Mucosa of rectum (tissue), 2 donors: Measurements from ENCODE around the gene ZNF710.
"Not testable (repeated sequence)": the region's sequence is repeated elsewhere in the genome, so short reads cannot be mapped to it uniquely, and the experiment has no call there.

Source experiments
- H3K27ac ChIP-seq, 2 donors: one replicate each; pipeline ENCODE4 v1.7.0; 2013; ENCODE audit warnings: inconsistent platforms in 2 of 2, low read depth in 2 of 2, low read length in 2 of 2
- H3K27me3 ChIP-seq, 2 donors: one replicate each; pipeline ENCODE4 v1.7.0; 2013; ENCODE audit warnings: low read length in 2 of 2; ENCODE audit not compliant: control insufficient read depth in 2 of 2, insufficient read depth in 2 of 2
- H3K36me3 ChIP-seq, 2 donors: one replicate each; pipeline ENCODE4 v1.7.0; 2013; ENCODE audit warnings: low read length in 2 of 2; ENCODE audit not compliant: control insufficient read depth in 2 of 2, insufficient read depth in 2 of 2
- H3K4me1 ChIP-seq, 2 donors: one replicate each; pipeline ENCODE4 v1.7.0; 2013; ENCODE audit warnings: low read length in 2 of 2, mild to moderate bottlenecking in 1 of 2; ENCODE audit not compliant: control insufficient read depth in 2 of 2, insufficient read depth in 2 of 2
- H3K4me3 ChIP-seq, 2 donors: one replicate each; pipeline ENCODE4 v1.7.0; 2013; ENCODE audit warnings: low read length in 2 of 2
- H3K9ac ChIP-seq, 2 donors: one replicate each; pipeline ENCODE4 v1.7.0; 2013; ENCODE audit warnings: low read length in 2 of 2, low read depth in 1 of 2, mild to moderate bottlenecking in 1 of 2
- H3K9me3 ChIP-seq, 2 donors: one replicate each; pipeline ENCODE4 v1.7.0; 2013; ENCODE audit warnings: low read length in 2 of 2; ENCODE audit not compliant: control insufficient read depth in 2 of 2
- donor health status: healthy.
- donor health status: Normal muscosa, but diverticular disease.

Gene ZNF710, protein sequence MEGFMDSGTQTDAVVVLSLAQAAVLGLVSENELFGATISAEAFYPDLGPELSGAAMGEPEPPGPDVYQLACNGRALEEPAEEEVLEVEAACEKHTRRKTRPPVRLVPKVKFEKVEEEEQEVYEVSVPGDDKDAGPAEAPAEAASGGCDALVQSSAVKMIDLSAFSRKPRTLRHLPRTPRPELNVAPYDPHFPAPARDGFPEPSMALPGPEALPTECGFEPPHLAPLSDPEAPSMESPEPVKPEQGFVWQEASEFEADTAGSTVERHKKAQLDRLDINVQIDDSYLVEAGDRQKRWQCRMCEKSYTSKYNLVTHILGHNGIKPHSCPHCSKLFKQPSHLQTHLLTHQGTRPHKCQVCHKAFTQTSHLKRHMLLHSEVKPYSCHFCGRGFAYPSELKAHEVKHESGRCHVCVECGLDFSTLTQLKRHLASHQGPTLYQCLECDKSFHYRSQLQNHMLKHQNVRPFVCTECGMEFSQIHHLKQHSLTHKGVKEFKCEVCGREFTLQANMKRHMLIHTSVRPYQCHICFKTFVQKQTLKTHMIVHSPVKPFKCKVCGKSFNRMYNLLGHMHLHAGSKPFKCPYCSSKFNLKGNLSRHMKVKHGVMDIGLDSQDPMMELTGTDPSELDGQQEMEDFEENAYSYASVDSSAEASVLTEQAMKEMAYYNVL

DNA sequence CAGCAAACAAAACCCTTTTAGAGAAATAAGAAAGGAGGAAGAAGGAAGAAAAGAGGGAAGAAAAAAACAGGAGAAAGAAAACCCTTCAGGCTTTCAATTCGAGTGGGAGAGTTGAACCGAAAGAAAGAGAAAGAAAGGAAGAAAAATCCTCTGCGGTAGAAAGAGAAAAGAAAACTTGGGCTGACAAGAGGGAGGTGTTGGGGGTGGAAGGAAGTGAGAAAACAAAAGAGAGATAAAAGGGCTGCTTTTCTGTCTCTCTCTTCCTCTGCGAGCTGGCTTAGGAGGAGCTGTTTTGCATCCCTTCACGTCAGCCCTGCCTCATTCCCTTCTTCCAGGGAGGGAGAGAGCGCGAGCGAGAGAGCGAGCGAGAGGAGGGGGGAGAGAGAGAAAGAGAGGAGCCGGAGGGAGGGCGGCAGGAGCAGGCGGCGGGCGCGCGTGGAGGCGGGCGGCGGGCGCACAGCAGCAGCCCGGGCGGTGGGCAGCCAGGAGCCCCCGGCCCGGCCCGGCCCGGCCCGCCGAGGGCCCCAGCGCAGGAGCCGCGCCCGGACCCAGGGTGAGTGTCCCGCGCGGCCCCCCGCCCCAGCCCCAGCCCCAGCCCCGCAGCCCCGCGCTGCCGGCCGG lies at the start of gene ZNF710:
Gene ZNF710 (plus strand): TSS at position 263 of the 621 bp plus-strand sequence. CDS start 65,814 bp downstream, outside the sequence.
- Histone ChIP-seq H3K4me1 (peaks cover 31 to 47% of the 10 kb centered on the region in 2 donors), H3K9ac (peak within 1 kb of the TSS; percentile 91 to 94), H3K4me3 (peak within 1 kb of the TSS; percentile 90 to 93), H3K27ac (peak within 1 kb of the TSS; percentile 91 to 94), H3K36me3 (peaks cover 0 to 3% of the 10 kb centered on the region in 2 donors), H3K27me3 (no peaks in the 10 kb centered on the region), H3K9me3 (no peaks in the 10 kb centered on the region)

DNA sequence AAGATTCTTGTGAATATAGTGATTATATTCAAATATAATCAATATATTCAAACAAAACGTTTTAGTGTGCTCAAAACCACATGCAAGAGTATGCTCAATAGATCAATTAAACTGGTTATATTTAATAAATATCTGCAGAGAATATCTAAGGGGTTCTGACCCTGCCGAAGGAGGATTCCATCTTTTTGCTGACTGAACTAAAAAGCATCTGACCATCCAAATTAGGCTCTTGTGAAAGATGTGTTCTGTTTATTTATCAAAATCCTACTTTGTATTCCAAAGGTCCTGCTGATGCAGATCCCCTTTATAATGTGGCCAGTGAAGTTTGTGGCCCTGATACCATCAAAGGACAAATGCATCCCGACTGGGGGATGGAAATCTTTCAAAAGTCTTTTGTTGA lies 46.6 kb upstream of the ZNF710 start:
- peaks cover 6 to 8% of the 10 kb centered on the region in 2 donors for H3K4me1 ChIP-seq
- H3K9ac ChIP-seq, result no peak overlapping the region
- H3K36me3 ChIP-seq, result no peaks in the 10 kb centered on the region
- no peaks in the 10 kb centered on the region for H3K9me3 ChIP-seq
- H3K27me3 ChIP-seq, result no peaks in the 10 kb centered on the region
- no peak overlapping the region for H3K4me3 ChIP-seq
- H3K27ac ChIP-seq, result no peak overlapping the region

DNA sequence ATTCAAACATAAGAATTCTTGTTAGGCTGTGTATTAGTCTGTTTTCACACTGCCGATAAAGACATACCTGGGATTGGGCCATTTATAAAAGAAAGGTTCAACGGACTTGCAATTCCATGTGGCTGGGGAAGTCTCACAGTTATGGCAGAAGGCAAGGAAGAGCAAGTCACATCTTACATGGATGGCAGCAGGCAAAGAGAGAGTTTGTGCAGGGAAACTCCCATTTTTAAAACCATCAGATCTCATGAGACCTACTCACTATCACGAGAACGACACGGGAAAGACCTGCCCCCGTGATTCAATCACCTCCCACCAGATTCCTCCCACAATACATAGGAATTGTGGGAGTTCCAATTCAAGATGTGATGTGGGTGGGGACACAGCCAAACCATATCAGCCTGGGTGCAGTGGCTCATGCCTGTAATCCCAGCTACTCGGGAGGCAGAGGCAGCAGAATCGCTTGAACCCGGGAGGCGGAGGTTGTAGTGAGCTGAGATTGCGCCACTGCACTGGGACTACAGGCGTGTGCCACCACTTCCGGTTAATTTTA lies 45.6 kb upstream of the ZNF710 start:
- not testable (repeated sequence) for H3K27ac ChIP-seq, H3K4me3 ChIP-seq, H3K27me3 ChIP-seq, H3K9me3 ChIP-seq, H3K36me3 ChIP-seq, H3K9ac ChIP-seq, H3K4me1 ChIP-seq

DNA sequence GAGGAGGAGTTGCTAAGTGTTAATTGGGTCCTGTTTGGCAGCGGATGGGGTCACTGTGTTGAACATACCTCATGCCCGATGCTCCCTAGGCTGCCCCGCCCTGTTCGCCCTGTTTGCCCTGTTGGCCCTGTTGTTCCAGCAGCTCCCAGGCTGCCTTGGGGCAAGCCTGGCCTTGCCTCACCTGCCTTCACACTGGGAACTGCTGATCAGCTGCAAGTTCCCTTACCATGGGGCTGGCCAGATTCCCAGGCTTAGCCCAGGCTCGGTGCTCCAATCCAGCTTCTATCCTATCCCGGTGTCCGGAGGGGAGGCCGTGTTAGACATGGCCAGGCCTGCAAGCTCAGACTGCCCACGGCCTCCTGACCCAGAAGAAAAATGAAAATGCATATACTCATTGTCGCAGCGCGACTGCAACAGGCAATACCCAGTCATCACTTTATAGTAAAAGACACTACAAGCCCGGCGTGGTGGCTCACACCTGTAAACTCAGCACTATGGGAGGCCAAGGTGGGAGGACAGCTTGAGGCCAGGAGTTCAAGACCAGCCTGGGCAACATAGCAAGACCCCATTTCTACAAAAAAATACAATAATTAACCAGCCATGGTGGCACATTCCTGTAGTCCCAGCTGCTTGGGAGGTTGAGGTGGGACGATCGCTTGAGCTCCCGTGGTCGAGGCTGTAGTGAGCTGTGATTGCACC lies 42.9 kb upstream of the ZNF710 start:
- peaks cover 7 to 8% of the 10 kb centered on the region in 2 donors for H3K4me1 ChIP-seq
- H3K27me3 ChIP-seq, result no peaks in the 10 kb centered on the region
- H3K4me3 ChIP-seq, result no peak overlapping the region
- H3K27ac ChIP-seq, result no peak overlapping the region
- H3K36me3 ChIP-seq, result no peaks in the 10 kb centered on the region
- no peaks in the 10 kb centered on the region for H3K9me3 ChIP-seq
- no peak overlapping the region for H3K9ac ChIP-seq

DNA sequence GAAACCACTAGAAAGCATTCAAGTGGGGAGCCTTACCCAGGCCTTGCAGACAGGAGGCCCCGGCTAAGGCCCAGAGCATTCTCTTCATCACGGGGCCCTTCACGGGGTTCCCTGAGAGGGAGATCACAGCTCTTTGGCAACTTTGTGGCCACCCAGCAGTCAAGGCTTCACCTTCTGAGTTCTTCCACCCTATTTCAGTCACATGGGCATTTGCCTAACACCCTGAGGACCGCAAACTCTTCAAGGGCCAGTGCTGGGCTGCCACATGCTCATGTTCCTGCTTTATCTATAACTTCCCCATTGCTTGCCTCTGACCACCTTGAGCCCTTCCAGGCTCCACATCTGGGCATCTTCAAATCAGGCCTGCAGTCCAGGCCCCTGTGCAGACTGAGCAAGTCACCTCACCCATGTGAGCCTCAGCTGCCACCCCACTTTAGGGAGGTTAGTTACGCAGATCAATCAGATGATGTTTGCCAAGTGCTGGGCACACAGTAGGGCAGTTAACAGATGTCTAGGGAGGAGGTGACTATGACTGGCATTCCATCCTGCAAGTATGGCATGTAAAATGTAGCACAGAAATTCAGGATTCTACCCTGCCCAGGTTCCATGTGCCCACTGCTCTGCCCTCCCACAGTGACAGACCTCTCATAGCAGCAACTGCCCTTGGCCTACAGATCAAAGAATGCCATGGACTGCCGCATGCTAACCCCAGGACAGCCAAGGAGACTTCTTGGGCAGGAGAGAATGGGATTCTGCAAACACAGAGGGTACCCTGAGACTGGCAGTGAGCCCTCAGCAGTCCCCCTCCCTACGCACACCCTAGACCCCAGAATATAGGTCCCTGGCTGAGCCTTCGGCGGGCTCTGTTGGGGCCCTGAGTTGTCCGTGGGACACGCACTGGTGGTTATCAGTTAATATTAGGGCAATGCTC lies 37.6 kb upstream of the ZNF710 start:
- Histone ChIP-seq H3K9ac (no peak overlapping the region), H3K4me1 (peaks cover 4 to 9% of the 10 kb centered on the region in 2 donors), H3K36me3 (no peaks in the 10 kb centered on the region), H3K4me3 (no peak overlapping the region), H3K27me3 (no peaks in the 10 kb centered on the region), H3K9me3 (no peaks in the 10 kb centered on the region), H3K27ac (no peak overlapping the region)

DNA sequence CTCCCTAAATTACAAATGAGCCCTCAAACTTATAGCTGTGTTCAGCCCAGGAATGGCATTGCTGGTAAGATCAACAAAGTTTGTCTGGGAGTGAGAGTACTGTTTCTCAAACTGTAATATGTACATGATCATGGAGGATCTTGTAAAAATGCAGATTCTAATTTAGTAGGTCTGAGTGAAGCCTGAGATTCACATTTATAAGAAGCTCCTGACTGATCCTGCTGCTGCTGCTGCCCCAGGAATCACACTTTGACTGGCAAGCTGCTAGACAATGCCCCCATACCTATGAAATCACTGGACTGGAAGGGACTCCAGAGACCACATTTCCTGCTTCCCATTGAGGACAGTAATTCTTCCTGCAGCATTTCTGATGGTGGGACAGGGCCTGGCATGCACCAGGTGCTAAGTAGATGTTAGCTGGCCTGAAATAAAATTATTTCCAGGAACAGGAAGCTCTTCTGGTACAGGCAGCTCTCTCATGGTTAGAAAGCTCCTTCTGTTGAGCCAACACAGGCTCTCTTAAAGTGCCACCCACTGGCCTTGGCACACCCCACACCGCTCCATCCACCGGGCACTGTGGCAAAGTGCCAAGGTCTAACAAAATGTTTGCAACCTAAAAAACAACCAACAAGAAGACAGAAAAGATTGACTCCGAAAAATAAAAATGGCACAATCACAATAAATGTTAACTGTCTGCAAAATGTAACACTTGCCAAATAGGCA lies 36.7 kb upstream of the ZNF710 start:
- Histone ChIP-seq H3K27ac (no peak overlapping the region), H3K4me3 (no peak overlapping the region), H3K9ac (peak overlapping the region in 1 of 2 donors; percentile 9), H3K4me1 (peaks cover 2 to 7% of the 10 kb centered on the region in 2 donors), H3K27me3 (no peaks in the 10 kb centered on the region), H3K36me3 (no peaks in the 10 kb centered on the region), H3K9me3 (no peaks in the 10 kb centered on the region)

DNA sequence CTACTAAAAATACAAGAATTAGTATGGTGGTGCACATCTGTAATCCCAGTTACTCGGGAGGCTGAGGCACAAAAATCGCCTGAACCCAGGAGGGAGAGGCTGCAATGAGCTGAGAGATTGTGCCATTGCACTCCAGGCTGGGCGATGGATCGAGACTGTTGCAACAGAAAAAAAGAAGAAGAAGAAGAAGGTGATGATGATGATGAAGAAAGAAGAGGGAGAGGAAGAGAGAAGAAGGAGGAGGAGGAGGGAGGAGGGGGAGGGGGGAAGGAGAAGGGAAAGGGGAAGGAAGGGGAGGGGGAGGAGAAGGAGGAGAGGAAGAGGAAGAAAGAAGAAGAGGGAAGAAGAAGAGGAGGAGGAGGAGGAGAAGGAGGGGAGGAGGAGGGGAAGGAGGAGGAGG lies 33.2 kb upstream of the ZNF710 start:
- Histone ChIP-seq H3K27ac (no peak overlapping the region), H3K9ac (no peak overlapping the region), H3K9me3 (no peaks in the 10 kb centered on the region), H3K27me3 (no peaks in the 10 kb centered on the region), H3K36me3 (no peaks in the 10 kb centered on the region), H3K4me3 (no peak overlapping the region), H3K4me1 (peaks cover 2 to 12% of the 10 kb centered on the region in 2 donors)

DNA sequence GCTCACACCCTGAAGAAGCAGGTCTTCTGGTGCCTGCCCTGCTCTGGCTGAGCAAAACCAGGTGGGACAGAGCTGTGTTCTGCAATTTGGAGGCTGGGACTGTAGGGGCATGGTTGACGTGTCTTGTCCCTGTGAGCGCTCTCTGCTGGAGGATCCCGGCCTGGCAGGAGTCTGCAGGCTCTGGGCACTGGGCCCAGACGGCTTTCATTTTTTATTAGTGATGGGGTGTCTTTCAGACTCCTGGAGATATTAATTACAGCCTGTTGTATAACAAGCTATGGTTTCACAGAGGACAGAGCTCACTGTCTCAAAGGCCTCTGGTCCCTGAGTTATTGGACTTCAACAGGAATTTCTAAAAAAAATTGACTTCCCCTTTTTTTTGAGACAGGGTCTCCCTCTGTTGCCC lies 29.5 kb upstream of the ZNF710 start:
- Histone ChIP-seq H3K27ac (no peak overlapping the region), H3K4me3 (no peak overlapping the region), H3K9me3 (no peaks in the 10 kb centered on the region), H3K4me1 (peaks cover 2 to 5% of the 10 kb centered on the region in 2 donors), H3K9ac (no peak overlapping the region), H3K36me3 (no peaks in the 10 kb centered on the region), H3K27me3 (no peaks in the 10 kb centered on the region)
